Prostate gland (tissue), 2 donors: ENCODE measurements around the gene IL2RG. TPM values are rescaled to one million over a fixed set of nuclear protein-coding genes. Genes with fewer than 3 reads are reported as not detected.

Source experiments
- DNase-seq: peaks from one replicate; pipeline ENCODE4 v3.0.0-alpha.2; 2019; ENCODE audit warnings: low spot score
- H3K27ac ChIP-seq, 2 donors: fragments of 200-600 bp; sonication (generic); 2 replicates each; pipeline ENCODE4 v1.5.1; 2017 to 2019
- H3K27me3 ChIP-seq: fragments of 200-600 bp; sonication (generic); replicated peaks from 2 replicates; pipeline ENCODE4 v1.5.1; 2019; ENCODE audit not compliant: insufficient read depth
- H3K36me3 ChIP-seq, 2 donors: fragments of 200-600 bp; sonication (generic); 1 replicate in 1 of 2; 2 replicates in 1 of 2; pipeline versions ENCODE4 v1.5.1 to v1.8.1; 2017 to 2019
- H3K4me1 ChIP-seq: fragments of 200-600 bp; sonication (generic); replicated peaks from 2 replicates; pipeline ENCODE4 v1.5.1; 2019
- H3K4me3 ChIP-seq, 2 donors: fragments of 200-600 bp; sonication (generic); 2 replicates each; pipeline ENCODE4 v1.5.1; 2017 to 2019
- H3K9me3 ChIP-seq: fragments of 200-600 bp; sonication (generic); 2 replicates; pipeline ENCODE4 v1.5.1; 2017
- POLR2A ChIP-seq: fragments of 450-650 bp; IDR thresholded peaks from one replicate; pipeline ENCODE4 v1.6.1; 2016; ENCODE audit warnings: antibody characterized with exemption, mild to moderate bottlenecking
- POLR2AphosphoS5 ChIP-seq: sonication (generic); formaldehyde crosslinking; IDR thresholded peaks from one replicate; pipeline ENCODE4 v1.6.1; 2017; ENCODE audit warnings: antibody characterized with exemption
- WGBS: methylation state at CpG from one replicate; pipeline ENCODE4 v1.1.5; 2018; 5-methylcytosine and 5-hydroxymethylcytosine counted together
- intact Hi-C: fragments of 100-400 bp; cut with DNase I; formaldehyde crosslinking; loops from one replicate; pipeline ENCODE4 v1.14.2; 2022
- total RNA-seq, 2 donors: library from RNA; depleted of rRNA; stranded (reverse); fragments of >200 nt; gene quantifications; one replicate each; pipeline ENCODE4 v1.1.0, GENCODE V29; 2016
- TF ChIP-seq, protein P1 (sequence below), 4 experiments: fragments of 200-600 bp in 2 of 4; fragments of 450-650 bp in 2 of 4; sonication (generic) in 2 of 4; IDR thresholded peaks; 1 replicate in 3 of 4; 2 replicates in 1 of 4; pipeline ENCODE4 v1.5.1; 2016 to 2019; ENCODE audit warnings: antibody characterized with exemption in 4 of 4, mild to moderate bottlenecking in 2 of 4, moderate library complexity in 2 of 4

The IL2RG gene
- total RNA-seq, 2 donors from 2014 or later = 0.73 to 2.8 TPM

- H3K4me3 ChIP-seq = no peak overlapping the region
- TF ChIP-seq POLR2AphosphoS5 = peak; percentile 13
- no peak for TF ChIP-seq POLR2A
- no peak overlapping the region for H3K27ac ChIP-seq
- H3K36me3 ChIP-seq = no peaks in the 10 kb centered on the region
- H3K27me3 ChIP-seq = no peaks in the 10 kb centered on the region
- DNase-seq = peak; percentile 26
- H3K9me3 ChIP-seq = no peaks in the 10 kb centered on the region
- 13% methylated on average over 6 of the region's 6 CpGs for WGBS
- intact Hi-C loops = no loop called here
- no peaks in the 10 kb centered on the region for H3K4me1 ChIP-seq
These were observed 32.1 kb upstream of the IL2RG start for GRCh38 chrX:71143508-71143907.

DNA sequence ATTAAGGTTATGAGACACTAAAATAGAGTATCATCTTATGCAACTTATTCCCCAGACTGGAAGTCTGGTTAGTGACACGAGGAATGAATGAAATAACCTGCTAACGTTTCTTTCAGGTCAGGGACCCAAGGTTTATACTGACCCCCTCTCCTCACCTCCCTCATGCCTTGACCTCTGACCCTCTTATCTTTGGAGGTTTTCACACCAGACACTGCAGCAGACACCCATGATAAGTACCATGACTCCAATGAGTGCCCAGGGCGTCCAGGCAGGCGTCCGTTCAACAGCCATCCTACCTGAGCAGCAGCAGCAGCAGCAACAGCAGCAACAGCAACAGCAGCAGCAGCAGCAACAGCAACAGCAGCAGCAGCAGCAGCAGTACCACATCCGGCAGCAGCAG is 29.1 kb upstream of the IL2RG start:
- DNase-seq = no peak
- no peak for TF ChIP-seq POLR2A
- no peak for TF ChIP-seq POLR2AphosphoS5
- TF ChIP-seq, protein P1, sequence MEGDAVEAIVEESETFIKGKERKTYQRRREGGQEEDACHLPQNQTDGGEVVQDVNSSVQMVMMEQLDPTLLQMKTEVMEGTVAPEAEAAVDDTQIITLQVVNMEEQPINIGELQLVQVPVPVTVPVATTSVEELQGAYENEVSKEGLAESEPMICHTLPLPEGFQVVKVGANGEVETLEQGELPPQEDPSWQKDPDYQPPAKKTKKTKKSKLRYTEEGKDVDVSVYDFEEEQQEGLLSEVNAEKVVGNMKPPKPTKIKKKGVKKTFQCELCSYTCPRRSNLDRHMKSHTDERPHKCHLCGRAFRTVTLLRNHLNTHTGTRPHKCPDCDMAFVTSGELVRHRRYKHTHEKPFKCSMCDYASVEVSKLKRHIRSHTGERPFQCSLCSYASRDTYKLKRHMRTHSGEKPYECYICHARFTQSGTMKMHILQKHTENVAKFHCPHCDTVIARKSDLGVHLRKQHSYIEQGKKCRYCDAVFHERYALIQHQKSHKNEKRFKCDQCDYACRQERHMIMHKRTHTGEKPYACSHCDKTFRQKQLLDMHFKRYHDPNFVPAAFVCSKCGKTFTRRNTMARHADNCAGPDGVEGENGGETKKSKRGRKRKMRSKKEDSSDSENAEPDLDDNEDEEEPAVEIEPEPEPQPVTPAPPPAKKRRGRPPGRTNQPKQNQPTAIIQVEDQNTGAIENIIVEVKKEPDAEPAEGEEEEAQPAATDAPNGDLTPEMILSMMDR (IDR thresholded peaks at IDR 0.05) = no peak
- no peaks in the 10 kb centered on the region for H3K36me3 ChIP-seq
- H3K4me1 ChIP-seq = no peaks in the 10 kb centered on the region
- no peaks in the 10 kb centered on the region for H3K9me3 ChIP-seq
- H3K4me3 ChIP-seq = no peak overlapping the region
- no peaks in the 10 kb centered on the region for H3K27me3 ChIP-seq
- WGBS = 85% methylated on average over 3 of the region's 6 CpGs
- intact Hi-C loops = no loop called here
- H3K27ac ChIP-seq = no peak overlapping the region

GRCh38 chrX:71131510-71131909 is 20.1 kb upstream of the IL2RG start:
- H3K9me3 ChIP-seq = no peaks in the 10 kb centered on the region
- DNase-seq = no peak
- H3K4me1 ChIP-seq = no peaks in the 10 kb centered on the region
- H3K36me3 ChIP-seq = no peaks in the 10 kb centered on the region
- no peaks in the 10 kb centered on the region for H3K27me3 ChIP-seq
- 67% methylated on average over 2 of the region's 4 CpGs for WGBS
- H3K27ac ChIP-seq = no peak overlapping the region
- intact Hi-C loops = no loop called here
- TF ChIP-seq, protein P1 (IDR thresholded peaks at IDR 0.05) = no peak
- TF ChIP-seq POLR2A (no peak), POLR2AphosphoS5 (no peak)
- no peak overlapping the region for H3K4me3 ChIP-seq

DNA sequence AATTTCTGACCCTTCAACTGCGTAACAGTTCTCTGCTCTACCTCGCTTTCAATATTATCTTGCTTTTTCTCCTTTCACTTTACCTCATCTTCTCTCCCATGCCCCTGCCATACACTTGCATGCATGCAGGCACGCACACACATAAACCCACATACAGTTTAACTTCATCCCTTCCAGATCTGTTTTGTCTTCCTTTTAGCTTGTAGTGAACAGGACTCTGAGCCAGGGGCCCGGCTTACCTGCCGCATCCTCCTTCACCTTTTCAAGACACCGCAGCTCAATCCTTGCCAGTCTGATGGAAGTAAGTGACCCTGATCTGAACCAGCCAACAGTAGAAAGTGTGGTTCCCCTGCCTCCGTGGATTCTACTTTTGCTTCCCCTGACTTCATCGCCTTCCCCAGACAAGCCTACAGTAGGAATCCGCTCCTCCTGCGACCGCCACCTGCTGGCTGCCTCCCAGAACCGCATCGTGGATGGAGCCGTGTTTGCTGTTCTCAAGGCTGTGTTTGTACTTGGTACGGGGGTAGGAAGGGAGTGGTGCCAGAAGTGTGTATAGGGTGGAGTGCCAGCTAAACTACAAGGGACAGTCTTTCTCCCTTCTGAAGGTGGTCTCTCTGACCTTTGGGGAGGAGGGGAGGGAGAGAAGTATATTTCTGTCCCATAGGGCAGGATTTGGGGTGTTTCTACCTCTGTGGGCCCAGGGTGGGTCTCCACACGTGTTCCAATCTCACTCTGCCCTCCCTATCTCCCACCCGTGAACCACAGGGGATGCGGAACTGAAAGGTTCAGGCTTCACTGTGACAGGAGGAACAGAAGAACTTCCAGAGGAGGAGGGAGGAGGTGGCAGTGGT is 17.8 kb upstream of the IL2RG start:
- TF ChIP-seq, protein P1 (IDR thresholded peaks at IDR 0.05) = peak; percentile 48 to 71 (median 61)
- TF ChIP-seq POLR2AphosphoS5 (peak; percentile 56), POLR2A (no peak)
- no peaks in the 10 kb centered on the region for H3K27me3 ChIP-seq
- intact Hi-C loops = loop anchor here (10.0 kb wide), 1 partner anchor 134 kb away; no protein-coding TSS in a partner anchor
- no peak overlapping the region for H3K4me3 ChIP-seq
- no peaks in the 10 kb centered on the region for H3K9me3 ChIP-seq
- WGBS = 15% methylated on average over 15 of the region's 18 CpGs
- DNase-seq = peak; percentile 62
- H3K27ac ChIP-seq = no peak overlapping the region
- H3K4me1 ChIP-seq = no peaks in the 10 kb centered on the region
- no peaks in the 10 kb centered on the region for H3K36me3 ChIP-seq

DNA sequence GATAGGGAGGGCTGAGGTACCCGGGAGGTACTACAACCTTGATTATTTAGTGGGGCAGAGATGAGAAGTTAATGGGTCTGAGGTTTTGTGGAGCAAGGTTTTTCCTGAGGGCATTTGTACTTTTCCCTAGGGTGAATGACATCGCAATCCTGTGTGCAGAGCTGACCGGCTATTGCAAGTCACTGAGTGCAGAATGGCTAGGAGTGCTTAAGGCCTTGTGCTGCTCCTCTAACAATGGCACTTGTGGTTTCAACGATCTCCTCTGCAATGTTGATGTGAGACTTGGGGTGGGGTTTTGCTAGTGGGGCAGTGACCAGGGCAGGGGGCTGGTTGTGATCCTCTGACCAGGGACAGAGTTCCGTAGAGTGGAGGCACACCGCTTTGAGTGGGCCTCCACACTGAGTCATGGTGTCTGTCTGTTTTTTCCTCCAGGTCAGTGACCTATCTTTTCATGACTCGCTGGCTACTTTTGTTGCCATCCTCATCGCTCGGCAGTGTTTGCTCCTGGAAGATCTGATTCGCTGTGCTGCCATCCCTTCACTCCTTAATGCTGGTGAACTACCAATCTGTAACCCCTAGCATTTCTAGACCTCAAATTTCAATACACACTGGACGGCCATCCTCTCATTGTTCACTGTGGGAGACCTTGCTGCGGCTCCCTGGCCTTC is 16.9 kb upstream of the IL2RG start:
- Histone ChIP-seq H3K4me3 (no peak overlapping the region), H3K36me3 (no peaks in the 10 kb centered on the region), H3K27me3 (no peaks in the 10 kb centered on the region), H3K4me1 (no peaks in the 10 kb centered on the region), H3K27ac (no peak overlapping the region), H3K9me3 (no peaks in the 10 kb centered on the region)
- WGBS = 63% methylated on average over 12 of the region's 12 CpGs
- no peak for DNase-seq
- intact Hi-C loops = loop anchor here (10.0 kb wide), 1 partner anchor 133 kb away; no protein-coding TSS in a partner anchor
- TF ChIP-seq POLR2AphosphoS5 = no peak
- no peak for TF ChIP-seq POLR2A
- TF ChIP-seq, protein P1 (IDR thresholded peaks at IDR 0.05) = no peak
